GM19025 (cell line): ENCODE results near the gene SEC22C.

Experiments
- ATAC-seq: cut with Tn5 transposase; IDR thresholded peaks from one replicate; pipeline ENCODE4 v1.9.1; 2021; ENCODE audit warnings: mild to moderate bottlenecking, low read depth, moderate library complexity; ENCODE audit not compliant: unreplicated experiment

The SEC22C gene

GRCh38 chr3:42501321-42501680, 80.5 kb downstream of the SEC22C start:
- ATAC-seq = no peak

- ATAC-seq = no peak
These were observed 80.9 kb downstream of the SEC22C start for GRCh38 chr3:42500909-42501308.

- ATAC-seq = no peak
These were observed 81.7 kb downstream of the SEC22C start for GRCh38 chr3:42500091-42500490.

GRCh38 chr3:42499478-42499871, 82.3 kb downstream of the SEC22C start:
- ATAC-seq = no peak

GRCh38 chr3:42498791-42499477, 82.8 kb downstream of the SEC22C start:
- ATAC-seq = no peak

- ATAC-seq = no peak
These were observed 83.7 kb downstream of the SEC22C start for GRCh38 chr3:42498034-42498433.
